Measurements from ENCODE around the gene BASP1.

BASP1 gene

DNA sequence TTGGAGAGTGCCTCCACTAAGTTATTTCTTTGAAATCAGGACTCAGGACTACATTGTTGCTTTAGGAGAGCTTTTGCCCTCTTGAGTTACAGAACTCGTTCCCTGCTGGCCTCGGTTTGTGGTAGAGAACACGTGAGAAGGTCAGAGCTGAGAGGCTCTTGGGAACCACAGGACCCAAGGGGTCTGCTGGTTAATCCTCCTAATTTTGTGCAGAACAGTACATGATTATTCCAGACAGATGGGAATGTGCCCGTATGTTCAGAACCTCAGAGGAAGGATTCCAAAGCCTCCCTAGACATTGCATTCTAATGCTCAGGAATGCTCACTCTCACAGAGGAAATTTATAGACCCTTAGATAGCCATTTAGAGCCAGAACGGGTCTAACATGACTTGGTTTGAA, 25.2 kb upstream of the BASP1 start:
- DNase-seq: peak; percentile 26

DNA sequence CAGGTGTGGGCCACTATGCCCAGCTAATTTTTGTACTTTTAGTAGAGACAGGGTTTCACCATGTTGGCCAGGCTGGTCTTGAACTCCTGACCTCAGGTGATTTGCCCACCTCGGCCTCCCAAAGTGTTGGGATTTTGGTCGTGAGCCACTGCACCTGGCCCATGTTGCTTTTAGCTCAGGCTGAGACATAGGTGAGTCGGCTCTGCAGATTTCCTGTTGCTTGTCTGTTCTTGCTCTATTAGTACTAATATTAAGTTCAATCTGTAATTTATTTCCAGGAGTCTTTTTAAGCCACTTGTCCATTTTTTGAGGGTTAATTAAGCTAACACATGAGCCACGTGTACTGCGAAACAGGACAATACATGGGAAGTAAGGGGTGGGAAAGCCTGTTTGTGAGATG, 21.4 kb upstream of the BASP1 start:
- no peak for DNase-seq

DNA sequence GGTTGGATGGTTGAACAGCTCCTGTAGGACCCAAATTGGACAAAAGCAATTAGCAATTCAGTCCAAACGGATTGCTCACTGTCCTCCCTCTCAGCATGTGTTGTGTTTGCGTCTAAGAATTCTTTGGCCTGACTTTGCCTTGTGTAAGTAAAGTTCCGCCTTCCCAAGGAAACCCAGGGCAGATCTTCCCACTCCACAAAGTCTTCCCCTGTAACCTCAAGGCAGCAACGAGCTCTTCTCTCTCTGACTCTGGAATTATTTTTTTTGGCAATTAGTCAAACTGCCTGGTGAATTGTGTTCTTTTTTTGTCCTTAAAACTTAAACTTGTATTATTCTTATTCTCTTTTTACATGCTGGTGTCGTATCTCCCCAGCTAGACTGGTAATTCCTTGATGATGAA, 20.7 kb upstream of the BASP1 start:
- DNase-seq: no peak

DNA sequence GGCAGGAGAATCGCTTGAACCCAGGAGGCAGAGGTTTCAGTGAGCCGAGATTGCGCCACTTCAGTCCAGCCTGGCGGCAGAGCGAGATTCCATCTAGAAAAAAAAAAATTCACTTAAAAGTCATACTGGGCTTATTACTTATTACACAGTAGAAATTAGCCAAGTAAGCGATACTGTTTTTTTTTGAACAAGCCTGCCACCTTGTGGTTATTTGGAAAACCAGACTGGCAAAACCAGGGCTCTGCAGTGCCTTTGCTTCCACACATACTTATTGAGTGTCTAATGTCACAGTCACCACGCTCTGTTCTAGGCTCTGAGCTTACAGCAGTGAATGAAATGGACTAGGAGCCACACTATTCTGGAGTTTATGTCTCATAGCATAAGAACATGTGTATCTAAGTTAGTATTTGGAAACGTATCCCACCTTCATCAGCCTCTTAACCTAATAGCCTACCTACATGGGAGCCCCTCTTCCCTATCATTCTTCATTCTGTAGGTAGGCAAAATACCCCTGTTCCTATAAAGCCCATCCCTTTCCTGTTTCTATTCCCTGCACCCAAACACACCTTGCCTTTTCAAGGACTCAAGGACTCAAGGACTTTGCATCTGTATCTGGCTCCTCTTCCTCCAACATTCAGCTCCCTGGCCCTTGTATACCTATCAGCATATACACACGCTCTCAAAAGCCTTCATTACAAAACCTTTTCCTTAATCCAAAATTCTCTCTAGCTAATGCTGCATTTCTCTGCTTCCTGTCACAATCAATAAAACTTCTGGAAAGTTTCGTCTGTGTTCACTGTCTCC, 13.9 kb upstream of the BASP1 start:
- no peak for DNase-seq

DNA sequence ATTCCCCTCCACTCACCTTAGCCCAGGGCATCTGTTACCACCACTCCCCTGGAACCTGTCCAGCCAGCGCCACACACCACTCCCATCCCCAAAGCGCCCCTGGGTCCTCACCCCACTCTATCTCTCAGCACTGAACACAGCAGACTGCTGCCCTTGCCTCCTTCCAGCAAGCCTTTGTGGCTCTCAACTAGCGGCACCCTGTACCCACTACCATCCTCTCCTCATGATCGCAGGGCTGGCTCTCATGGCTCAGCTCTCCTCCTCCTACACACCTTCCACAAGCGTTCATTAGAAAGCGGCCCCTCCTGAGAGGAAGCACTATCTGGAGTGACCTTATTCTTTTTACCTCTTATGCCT, 13.3 kb upstream of the BASP1 start:
- DNase-seq: no peak

DNA sequence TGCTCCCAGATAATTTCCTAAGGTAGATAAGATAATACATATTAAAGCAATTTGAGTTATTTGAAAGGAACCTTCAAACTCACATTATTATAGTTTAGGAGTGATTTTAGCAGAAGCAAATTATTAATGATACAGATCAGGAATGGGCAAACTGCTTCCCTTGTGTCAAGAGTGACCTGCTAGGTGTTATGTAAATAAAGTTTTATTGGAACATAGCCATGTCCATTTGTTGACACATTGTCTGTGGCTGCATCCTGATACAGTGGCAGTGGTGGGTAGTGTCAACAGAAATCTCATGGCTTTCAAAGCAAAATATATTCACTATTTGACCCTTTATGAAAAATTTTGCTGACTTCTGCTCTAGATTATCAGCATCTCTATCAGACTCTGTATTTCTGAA, 11.4 kb upstream of the BASP1 start:
- DNase-seq: no peak

GRCh38 chr5:17212191-17212590, 5.2 kb upstream of the BASP1 start:
- no peak for DNase-seq

DNA sequence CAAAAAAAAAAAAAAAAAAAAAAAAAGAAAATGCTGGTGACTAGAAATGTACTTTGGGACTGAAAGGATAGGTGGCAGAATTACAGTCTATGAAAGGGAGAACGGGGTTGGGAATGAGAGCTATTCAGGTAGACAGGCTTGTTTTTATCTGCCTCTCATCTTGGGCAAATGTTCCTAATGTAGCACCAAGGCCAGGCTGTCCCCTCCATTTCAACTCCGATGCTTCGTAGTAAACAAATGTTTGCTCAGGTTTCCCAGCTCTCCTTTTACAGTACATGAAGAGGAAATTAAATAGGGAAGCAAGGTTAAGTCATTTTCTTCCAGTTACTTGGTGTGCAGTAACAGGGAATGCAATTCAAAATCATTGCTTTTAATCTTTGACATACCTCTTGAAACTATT, 4.4 kb upstream of the BASP1 start:
- DNase-seq: no peak

- no peak for DNase-seq
These were observed 3.5 kb upstream of the BASP1 start for GRCh38 chr5:17213938-17214337.

- no peak for DNase-seq
These were observed 2.5 kb upstream of the BASP1 start for GRCh38 chr5:17214893-17215292.

- no peak for DNase-seq
These were observed 2.1 kb upstream of the BASP1 start for GRCh38 chr5:17215361-17215760.

DNA sequence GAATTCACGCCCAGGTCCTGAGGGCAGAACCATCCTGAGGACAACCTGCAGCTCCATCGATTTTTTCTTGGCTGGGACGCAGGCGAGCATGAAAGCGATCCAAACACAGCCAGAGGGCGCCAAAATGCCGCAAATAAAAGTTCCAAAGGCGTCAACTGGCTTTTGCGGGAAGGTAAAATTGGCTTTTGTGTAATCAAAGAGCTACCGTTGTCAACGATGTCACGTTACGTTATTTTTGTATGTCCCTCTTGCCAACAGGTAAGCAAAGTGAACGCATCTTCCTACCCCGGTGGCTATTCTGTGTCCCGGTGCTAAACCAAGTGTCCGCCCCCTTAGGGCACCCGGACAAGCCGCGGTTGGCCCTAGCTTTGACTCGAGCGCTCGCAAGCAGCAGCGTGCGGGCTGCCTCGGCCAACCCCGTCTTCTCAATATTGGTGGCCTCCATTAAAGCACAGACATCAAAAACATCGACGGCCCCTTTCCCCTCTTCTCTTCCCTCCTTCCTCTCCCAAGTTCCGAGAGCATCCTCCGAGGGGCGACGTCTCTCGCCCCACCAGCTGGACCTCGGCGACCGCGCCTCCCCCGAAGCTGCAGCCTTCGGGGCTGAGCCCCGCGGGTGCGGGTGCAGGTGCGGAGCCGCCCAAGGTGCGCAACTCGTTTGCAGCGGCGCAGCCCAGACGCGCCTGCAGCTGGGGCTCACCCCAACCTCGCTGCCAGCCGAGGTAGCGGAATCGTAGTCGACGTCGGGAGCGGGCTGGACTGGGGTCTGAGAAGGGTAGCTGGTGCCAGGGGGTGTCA, 1.1 kb upstream of the BASP1 start:
- peak; percentile 89 for DNase-seq

DNA sequence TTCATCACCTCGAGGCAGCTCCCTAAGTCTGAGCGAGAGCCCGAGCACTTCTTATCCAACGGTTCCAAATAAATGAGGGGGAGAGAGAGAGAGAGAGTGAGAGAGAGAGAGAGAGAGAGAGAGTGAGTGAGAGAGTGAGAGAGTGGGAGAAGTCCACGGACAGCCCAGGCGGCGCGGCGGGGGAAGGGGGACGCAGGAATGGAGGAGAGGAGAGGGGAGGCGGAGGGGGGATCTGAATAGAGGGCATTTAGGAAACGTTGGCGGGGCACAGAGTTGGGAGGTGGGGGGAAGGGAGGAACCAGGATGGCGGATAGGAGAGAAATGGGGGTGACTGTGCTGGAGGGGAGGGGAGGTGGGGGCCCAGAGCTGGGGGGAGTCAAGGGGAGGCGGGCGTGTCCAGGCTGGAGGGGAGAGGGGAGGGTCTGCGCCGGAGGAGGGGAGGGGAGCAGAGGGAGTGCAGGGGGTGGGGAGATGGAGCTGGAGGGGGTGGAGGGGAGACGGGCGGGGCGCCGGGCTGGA, 398 bp upstream of the BASP1 start:
- DNase-seq: peak; percentile 87

DNA sequence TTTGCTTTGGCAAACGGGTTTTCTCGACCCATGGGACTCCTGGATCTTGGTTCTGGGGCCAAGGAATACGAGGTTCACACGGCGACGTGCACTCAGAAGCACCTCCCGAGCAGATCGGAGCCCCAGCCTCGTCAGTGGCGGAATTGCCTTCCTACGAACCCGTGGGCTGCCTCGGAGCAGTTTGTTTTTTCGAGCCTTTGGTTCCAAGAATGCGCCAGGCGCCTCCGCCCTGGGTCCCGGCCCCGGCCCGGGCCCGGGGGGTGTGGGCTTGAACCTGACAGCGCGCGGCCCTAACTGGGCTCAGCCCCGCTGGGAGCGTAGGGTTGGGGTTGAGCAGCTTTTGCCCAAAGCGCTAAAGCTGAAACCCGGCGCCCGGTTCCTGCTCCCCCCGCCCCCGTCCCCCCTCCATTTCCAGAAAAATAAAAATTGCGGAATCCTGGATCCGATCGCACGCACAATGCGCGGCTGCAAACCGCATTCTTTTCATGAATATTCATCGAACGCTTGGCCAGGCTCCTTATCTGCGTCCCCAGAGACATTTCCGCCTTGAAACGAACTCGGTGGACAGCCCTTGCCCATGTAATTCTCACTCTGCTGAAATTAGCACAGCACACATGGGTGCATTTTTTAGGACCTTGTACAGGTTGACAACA, 1.0 kb downstream of the BASP1 start:
- DNase-seq: peak; percentile 57

- DNase-seq: peak; percentile 74
These were observed 1.6 kb downstream of the BASP1 start for GRCh38 chr5:17219006-17219422.

- no peak for DNase-seq
These were observed 2.0 kb downstream of the BASP1 start for GRCh38 chr5:17219469-17219868.

DNA sequence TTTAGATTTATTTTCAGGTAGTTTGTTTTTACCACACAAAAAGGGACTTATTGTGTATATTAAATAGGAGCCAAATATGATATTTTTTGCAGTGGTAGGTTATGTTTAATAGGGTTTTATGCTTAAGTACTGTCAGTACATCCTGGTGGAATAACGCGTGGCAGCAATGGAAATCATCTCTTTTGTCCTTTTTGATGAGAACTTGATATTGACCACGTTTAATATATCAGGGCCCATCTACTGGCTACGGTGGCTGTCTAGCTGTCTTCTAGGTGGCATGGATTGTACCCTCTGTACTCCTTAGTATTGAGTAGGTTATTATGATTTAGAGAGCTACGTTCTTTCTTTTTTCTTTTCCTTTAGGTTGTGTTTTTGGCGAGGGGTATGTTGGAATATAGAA, 2.6 kb downstream of the BASP1 start:
- DNase-seq: no peak

DNA sequence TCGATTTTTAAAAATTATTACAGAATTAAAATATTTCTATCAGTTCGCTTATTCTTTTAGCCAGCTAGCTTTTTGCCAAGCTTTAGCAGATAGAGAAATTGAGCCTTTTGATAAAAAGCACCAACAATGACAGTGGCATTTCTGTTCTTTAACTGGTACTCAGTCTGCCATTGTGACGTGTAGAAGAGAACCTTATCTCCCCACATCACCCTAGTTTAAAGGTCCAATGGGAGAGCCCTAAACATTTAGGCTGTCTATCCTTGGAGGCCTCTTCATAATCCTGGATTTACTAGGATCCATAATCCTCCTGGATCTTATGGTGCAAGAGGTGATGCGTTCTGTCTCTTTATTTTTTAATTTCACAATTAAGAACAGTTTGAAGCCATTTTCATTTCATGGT, 3.0 kb downstream of the BASP1 start:
- DNase-seq: no peak

GRCh38 chr5:17221843-17222636, 4.6 kb downstream of the BASP1 start:
- DNase-seq: peak; percentile 65

DNA sequence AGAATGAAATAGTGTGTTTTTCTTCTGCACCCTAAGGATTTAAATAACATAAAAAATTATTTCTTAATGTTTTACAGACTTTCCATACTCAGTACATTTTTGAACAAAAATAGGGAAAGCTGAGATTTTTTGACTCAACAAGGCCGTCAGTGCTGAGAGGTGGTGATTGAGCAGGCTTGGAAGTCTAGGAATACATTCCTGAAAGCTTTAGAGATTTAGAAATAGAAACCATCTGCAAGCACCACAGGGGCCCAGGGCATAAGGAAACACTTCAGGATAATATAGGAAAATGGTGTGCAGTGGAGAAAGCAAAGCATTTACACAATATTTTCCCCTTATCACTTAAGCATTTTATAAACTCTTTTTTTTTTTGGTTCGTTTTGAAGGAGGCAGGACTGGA, 5.2 kb downstream of the BASP1 start:
- no peak for DNase-seq

DNA sequence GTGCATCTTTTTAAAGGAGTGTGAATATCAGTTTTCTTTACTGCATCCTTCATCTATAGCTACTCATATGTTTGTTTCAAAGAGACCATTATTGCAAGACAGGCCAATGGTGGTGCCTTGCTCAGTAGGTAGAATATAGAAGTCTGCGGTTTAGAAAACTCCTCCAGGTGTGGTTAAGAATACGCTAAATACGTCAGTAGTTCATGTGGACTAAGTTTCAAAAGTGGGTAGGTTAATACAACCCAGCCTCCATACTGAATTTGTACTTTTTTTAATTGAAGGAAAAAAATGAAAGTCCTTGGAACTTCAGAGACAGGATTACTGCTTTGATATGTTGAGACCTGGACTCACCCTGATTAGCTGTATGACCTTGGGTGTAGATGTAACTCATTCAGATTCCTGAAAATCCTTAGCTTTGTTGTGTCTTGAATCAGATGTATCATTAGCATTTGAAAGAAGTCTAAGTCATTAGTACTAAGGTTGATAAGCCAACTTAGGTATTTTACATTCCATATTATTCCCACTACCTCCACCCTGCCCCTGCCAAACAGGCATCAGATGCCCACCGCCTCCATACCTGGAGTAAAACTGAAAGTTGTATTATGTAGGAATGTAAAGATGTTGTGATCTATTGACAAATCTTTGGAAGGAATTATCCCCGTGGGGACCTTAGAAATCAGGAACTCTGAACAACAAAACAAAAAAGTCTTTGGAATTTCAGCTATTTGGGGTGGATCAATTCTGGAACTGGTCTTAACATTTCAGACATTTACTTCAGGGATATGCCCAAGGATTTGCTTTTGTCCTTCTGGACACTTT, 6.1 kb downstream of the BASP1 start:
- DNase-seq: no peak

All from femur (tissue), 1 donor.